Activated naive CD4-positive, alpha-beta T cell treated with anti-CD3 and anti-CD28 coated beads, Interleukin-2, amount 50 U/mL, for 72 hours (primary cell): Measurements from ENCODE around the gene ASIC1. TPM values are rescaled to one million over a fixed set of nuclear protein-coding genes. Genes with fewer than 3 reads are reported as not detected.

ENCODE experiments used
- ATAC-seq, 2 donors: fragments of 150-1000 bp; cut with Tn5 transposase; 2 replicates each; pipeline ENCODE4 v1.10.0; 2021; ENCODE audit warnings: mild to moderate bottlenecking in 2 of 2, moderate library complexity in 2 of 2
- DNase-seq, 2 donors: peaks; one replicate each; pipeline ENCODE4 v3.0.0; 2021 to 2022; ENCODE audit warnings: low spot score in 2 of 2
- H3K27ac Mint-ChIP-seq, 2 donors: one replicate each; pipeline ENCODE4 v1.8.0; 2022; ENCODE audit warnings: mild to moderate bottlenecking in 2 of 2, mixed read lengths in 2 of 2
- H3K36me3 Mint-ChIP-seq, 2 donors: one replicate each; pipeline ENCODE4 v1.8.0; 2022; ENCODE audit warnings: mixed read lengths in 2 of 2
- H3K9me3 Mint-ChIP-seq, 2 donors: one replicate each; pipeline ENCODE4 v1.8.0; 2022; ENCODE audit warnings: mixed read lengths in 2 of 2
- total RNA-seq, 2 donors: library from RNA; stranded (reverse); gene quantifications; one replicate each; pipeline ENCODE4 v1.2.3, GENCODE V29; 2022

The ASIC1 gene
- total RNA-seq, 2 donors from 2014 or later, result 2.8 to 11.7 TPM

GRCh38 chr12:50106907-50107306, 49.5 kb downstream of the ASIC1 start:
- DNase-seq (no peak), ATAC-seq (no peak)
- Mint-ChIP-seq H3K36me3 (no peaks in the 10 kb centered on the region), H3K27ac (no peak overlapping the region), H3K9me3 (no peaks in the 10 kb centered on the region)

GRCh38 chr12:50107416-50108268, 50.2 kb downstream of the ASIC1 start:
- ATAC-seq (no peak), DNase-seq (no peak)
- Mint-ChIP-seq H3K9me3 (no peaks in the 10 kb centered on the region), H3K36me3 (peaks cover 6% of the 10 kb centered on the region in 2 donors), H3K27ac (no peak overlapping the region)

DNA sequence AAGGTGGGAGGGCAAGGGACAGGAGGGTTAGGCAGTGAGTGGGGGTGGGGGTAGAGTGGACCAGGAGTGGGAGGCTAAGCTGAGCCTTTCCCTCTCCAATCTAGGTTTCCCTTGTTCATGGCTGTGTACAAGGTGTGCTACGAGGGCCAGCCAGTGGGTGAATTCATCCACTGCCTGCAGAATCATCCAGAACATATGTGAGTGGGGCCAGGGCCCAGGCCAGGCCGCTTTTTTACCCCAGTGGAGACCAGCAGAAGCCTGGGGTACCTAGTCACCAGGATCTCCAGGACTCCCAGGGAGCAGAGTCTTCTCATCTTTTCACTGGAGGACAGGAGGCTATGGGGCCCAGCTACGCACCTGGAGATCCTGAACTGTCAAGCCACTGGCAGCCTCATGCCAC, 51.9 kb downstream of the ASIC1 start:
- Mint-ChIP-seq H3K27ac (no peak overlapping the region), H3K36me3 (peaks cover 7 to 9% of the 10 kb centered on the region in 2 donors), H3K9me3 (no peaks in the 10 kb centered on the region)
- ATAC-seq, result no peak
- no peak for DNase-seq

DNA sequence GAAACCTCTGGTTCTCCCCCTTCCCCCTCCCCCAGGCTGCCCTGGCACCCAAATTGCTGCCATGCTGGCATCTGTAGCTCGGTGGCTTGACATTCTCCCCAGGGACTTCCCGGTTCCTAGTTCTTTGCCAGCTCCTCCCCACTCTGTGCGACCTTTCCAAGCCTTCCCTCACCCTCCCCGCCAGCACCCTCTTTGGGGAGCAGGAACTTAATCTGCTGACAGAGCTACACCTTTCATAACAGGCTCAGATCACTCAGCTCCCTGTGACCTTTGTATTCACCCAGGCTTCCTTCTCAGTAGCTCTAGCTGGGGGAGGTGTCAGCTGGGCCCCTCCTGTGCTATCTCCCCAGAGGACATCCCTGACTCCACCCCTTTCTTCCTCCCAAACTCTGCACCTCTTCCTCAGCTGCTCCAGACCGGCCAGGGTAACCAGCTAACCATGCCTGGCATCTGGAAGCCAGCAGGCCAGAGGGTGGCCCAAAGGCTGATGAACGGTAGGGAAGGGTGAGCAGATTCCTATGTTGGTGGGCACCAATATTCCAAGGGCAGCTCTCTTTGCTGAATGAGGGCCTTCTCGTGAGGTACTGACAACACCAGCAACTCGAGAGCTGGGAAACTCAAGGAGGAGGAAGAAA, 52.8 kb downstream of the ASIC1 start:
- ATAC-seq, result peak in 1 of 2 donors; percentile 1
- no peaks in the 10 kb centered on the region for H3K9me3 Mint-ChIP-seq
- peak overlapping the region; percentile 40 to 99 for H3K27ac Mint-ChIP-seq
- peaks cover 7 to 9% of the 10 kb centered on the region in 2 donors for H3K36me3 Mint-ChIP-seq
- DNase-seq, result peak in 1 of 2 donors; percentile 65

- H3K9me3 Mint-ChIP-seq, result no peaks in the 10 kb centered on the region
- ATAC-seq, result no peak
- H3K36me3 Mint-ChIP-seq, result peaks cover 7 to 9% of the 10 kb centered on the region in 2 donors
- peak overlapping the region in 1 of 2 donors; percentile 99 for H3K27ac Mint-ChIP-seq
- DNase-seq, result no peak
Measured at GRCh38 chr12:50110762-50111351, 53.5 kb downstream of the ASIC1 start.

DNA sequence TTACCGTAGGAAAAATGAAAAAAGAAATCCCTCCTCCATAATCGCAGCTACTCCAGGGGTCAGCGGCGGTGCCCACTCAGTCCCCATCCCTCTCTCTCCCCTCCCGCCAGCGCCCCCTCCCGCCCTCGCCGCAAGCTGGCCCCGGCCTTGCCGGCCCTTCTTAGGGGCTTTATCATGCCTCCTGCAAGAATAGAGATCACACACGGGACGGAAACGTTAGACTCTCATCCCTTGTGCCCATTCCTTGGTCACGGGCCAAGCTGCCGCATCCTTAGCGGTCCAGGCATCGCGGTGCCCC, 53.9 kb downstream of the ASIC1 start:
- Mint-ChIP-seq H3K9me3 (no peaks in the 10 kb centered on the region), H3K27ac (peak overlapping the region; percentile 97 to 99), H3K36me3 (peaks cover 7 to 9% of the 10 kb centered on the region in 2 donors)
- ATAC-seq, result peak in 1 of 2 donors; percentile 0
- DNase-seq, result no peak

DNA sequence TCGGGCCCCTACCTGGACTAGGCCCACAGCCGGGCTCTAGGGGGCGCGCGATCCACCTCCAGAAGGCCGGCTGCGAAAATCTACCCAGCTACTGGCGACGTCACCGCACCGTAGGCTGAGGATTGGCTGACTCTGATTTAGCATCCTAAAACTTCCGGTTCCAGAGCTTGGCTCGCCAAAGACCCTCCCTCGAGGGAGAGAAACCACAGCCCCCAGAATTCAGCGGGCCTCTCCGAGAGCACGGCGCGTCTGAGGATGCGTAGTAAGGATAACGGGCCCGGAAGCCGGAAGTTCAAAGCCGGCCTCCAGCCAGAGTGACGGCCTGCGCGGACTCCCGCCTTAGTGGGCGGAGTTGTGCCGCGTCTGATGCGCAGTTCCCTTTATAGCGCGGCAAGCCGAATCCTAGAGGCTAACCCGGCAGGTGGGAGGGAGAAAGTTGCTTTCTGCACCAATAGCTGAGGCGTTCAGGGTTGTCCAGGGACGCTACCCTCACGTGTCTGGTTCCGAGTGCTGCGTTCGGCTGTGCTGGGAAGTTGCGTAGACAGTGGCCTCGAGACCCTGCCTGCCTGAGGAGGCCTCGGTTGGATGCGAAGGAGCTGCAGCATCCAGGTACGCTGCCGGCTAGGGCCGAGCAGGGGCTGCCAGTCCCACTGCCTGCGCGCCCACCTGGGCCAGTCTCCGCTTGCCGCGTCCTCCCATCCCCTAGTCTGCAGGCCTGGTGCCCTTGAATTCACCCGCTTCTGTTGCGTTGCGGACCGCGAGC, 54.5 kb downstream of the ASIC1 start, which contains the start of gene COX14:
Gene COX14, plus strand, starts transcription at position 544 of the 763 bp plus-strand sequence. CDS start 7,808 bp downstream, outside the sequence.
- DNase-seq (peak; percentile 99), ATAC-seq (peak; percentile 87 to 89)
- H3K36me3 Mint-ChIP-seq, result peaks cover 7 to 9% of the 10 kb centered on the region in 2 donors
- peak within 1 kb of the TSS; percentile 97 to 99 for H3K27ac Mint-ChIP-seq
- no peaks in the 10 kb centered on the region for H3K9me3 Mint-ChIP-seq

DNA sequence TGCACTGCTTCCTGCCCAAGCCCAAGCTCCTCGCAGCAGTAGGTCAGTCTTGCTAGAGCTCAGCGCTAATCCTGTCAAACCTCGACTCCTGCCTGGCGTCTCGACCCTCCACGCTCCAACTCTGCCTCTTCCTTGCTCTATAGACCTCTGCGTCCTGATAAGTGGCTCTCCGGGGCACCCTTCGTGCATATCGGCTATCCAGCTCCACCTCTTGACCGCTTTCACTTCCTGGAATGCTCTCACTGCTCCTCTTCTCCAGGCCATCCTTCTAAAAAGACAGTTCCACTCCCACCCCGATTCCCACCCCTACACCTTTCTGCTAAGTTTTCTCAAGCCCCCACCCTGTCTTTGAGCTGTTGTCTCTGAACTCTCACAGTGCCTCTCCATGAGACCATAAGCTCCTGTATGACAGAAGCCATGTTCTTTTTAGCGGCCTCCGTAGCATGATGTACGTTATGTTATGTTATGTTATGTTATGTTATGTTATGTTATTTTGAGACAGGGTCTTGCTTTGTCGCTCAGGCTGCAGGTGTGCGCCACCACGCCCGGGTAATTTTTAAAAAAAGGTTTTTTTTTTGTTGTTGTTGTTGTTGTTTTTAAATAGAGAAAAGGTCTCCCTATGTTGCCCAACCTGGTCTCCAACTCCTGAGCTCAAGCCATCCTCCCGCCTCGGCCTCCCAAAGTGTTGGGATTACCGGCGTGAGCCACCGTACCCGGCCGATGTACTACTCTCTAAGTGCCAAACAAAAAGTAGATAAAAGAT, 55.2 kb downstream of the ASIC1 start:
- peaks cover 7 to 9% of the 10 kb centered on the region in 2 donors for H3K36me3 Mint-ChIP-seq
- peak overlapping the region; percentile 97 to 99 for H3K27ac Mint-ChIP-seq
- no peaks in the 10 kb centered on the region for H3K9me3 Mint-ChIP-seq
- ATAC-seq, result no peak
- DNase-seq, result no peak

- DNase-seq (no peak), ATAC-seq (no peak)
- H3K27ac Mint-ChIP-seq, result peak overlapping the region in 1 of 2 donors; percentile 78
- peaks cover 6 to 9% of the 10 kb centered on the region in 2 donors for H3K36me3 Mint-ChIP-seq
- H3K9me3 Mint-ChIP-seq, result no peaks in the 10 kb centered on the region
Measured at GRCh38 chr12:50117057-50117622, 59.7 kb downstream of the ASIC1 start.

DNA sequence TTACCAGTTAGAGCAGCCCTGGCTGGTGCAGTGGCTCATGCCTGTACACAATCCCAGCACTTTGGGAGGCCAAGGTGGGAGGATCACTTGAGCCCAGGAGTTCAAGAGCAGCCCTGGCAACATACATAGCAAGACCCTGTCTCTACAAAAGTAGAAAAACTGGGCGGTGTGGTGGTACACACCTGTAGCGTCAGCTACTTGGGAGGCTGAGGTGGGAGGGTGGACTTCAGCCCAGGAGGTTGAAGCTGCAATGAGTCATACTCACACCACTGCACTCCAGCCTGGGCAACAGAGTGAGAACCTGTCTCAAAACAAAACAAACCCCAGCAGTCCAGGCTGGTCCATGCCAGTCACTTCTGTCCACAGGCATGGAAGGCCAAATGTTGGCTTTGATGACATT, 62.0 kb downstream of the ASIC1 start:
- no peaks in the 10 kb centered on the region for H3K36me3 Mint-ChIP-seq

GRCh38 chr12:50120521-50120920, 63.1 kb downstream of the ASIC1 start:
- DNase-seq (no peak), ATAC-seq (no peak)
- Mint-ChIP-seq H3K27ac (peak overlapping the region; percentile 13 to 19), H3K36me3 (no peaks in the 10 kb centered on the region), H3K9me3 (no peaks in the 10 kb centered on the region)

More for the DNA sequence above, 62.0 kb downstream of the ASIC1 start:
- H3K27ac Mint-ChIP-seq, result no peak overlapping the region
- H3K9me3 Mint-ChIP-seq, result no peaks in the 10 kb centered on the region
- peak in 1 of 2 donors; percentile 43 for ATAC-seq
- DNase-seq, result no peak

GRCh38 chr12:50120953-50121352, 63.6 kb downstream of the ASIC1 start:
- no peaks in the 10 kb centered on the region for H3K36me3 Mint-ChIP-seq
- no peaks in the 10 kb centered on the region for H3K9me3 Mint-ChIP-seq
- DNase-seq (no peak), ATAC-seq (no peak)
- peak overlapping the region in 1 of 2 donors; percentile 13 for H3K27ac Mint-ChIP-seq

GRCh38 chr12:50121641-50122040, 64.2 kb downstream of the ASIC1 start:
- H3K36me3 Mint-ChIP-seq, result no peaks in the 10 kb centered on the region

DNA sequence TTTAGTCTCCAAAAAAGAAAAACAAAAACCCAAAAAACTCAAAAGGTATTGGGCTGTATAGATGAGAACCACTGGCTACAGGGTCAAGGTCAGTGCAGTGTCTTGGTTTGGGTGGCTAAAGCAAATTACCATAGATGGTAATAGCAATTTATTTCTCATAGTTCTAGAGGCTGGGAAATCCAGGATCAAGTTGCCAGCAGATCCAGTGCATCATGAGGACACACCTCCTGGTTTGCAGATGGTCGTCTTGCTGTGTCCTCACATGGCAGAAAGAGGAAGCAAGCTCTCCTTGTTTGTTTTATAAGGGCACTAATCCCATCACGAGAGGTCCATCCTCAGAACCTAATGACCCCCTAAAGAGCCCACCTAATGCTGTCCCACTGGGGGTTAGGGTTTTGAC, 65.8 kb downstream of the ASIC1 start:
- DNase-seq, result no peak
- peak overlapping the region; percentile 45 to 49 for H3K27ac Mint-ChIP-seq
- H3K36me3 Mint-ChIP-seq, result no peaks in the 10 kb centered on the region
- no peaks in the 10 kb centered on the region for H3K9me3 Mint-ChIP-seq
- no peak for ATAC-seq

More at GRCh38 chr12:50121641-50122040, 64.2 kb downstream of the ASIC1 start:
- ATAC-seq, result no peak
- no peak for DNase-seq
- Mint-ChIP-seq H3K27ac (peak overlapping the region; percentile 13 to 73), H3K9me3 (no peaks in the 10 kb centered on the region)

GRCh38 chr12:50127546-50127945, 70.2 kb downstream of the ASIC1 start:
- H3K36me3 Mint-ChIP-seq, result peaks cover 5 to 6% of the 10 kb centered on the region in 2 donors
- H3K27ac Mint-ChIP-seq, result peak overlapping the region in 1 of 2 donors; percentile 54
- no peaks in the 10 kb centered on the region for H3K9me3 Mint-ChIP-seq
- no peak for DNase-seq
- no peak for ATAC-seq
